ENCODE data around the gene ATP6V0A4.

The ATP6V0A4 gene

DNA sequence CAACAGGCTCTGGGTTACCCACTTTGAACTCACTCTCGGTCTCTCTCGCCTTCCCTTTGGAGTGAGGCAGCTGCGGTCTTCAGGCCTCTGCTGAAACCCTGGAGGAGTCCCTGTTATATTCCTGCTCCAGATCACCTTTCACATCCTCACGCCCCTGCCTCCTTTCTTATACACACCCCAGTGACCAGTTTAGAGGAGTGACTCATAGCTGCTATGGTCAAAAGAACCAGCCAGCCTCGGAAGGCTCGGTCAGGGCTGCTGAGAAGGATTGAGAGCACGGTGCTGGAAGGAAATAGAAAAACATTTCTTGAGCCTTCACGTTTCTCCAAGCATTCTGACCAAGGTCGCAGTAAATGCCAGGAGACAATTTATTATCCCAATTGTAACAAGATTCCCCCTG lies 68.6 kb downstream of the ATP6V0A4 start:
- H3K79me2 ChIP-seq (ENCODE audit: low read length): no peaks in the 10 kb centered on the region
- H3K4me2 ChIP-seq (ENCODE audit: low read depth, low read length): no peak overlapping the region
- no peak overlapping the region for H3K27ac ChIP-seq (ENCODE audit: low read length)
- TF ChIP-seq, protein P1, sequence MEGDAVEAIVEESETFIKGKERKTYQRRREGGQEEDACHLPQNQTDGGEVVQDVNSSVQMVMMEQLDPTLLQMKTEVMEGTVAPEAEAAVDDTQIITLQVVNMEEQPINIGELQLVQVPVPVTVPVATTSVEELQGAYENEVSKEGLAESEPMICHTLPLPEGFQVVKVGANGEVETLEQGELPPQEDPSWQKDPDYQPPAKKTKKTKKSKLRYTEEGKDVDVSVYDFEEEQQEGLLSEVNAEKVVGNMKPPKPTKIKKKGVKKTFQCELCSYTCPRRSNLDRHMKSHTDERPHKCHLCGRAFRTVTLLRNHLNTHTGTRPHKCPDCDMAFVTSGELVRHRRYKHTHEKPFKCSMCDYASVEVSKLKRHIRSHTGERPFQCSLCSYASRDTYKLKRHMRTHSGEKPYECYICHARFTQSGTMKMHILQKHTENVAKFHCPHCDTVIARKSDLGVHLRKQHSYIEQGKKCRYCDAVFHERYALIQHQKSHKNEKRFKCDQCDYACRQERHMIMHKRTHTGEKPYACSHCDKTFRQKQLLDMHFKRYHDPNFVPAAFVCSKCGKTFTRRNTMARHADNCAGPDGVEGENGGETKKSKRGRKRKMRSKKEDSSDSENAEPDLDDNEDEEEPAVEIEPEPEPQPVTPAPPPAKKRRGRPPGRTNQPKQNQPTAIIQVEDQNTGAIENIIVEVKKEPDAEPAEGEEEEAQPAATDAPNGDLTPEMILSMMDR (IDR thresholded peaks at IDR 0.05; ENCODE audit: low read length): no peak
- TF ChIP-seq EZH2phosphoT487 (IDR thresholded peaks at IDR 0.05; ENCODE audit: low read length): no peak
- no peak for TF ChIP-seq EZH2 (optimal IDR thresholded peaks at IDR 0.05; ENCODE audit: low read depth, low read length)
- H3K27me3 ChIP-seq (replicated peaks; ENCODE audit: insufficient read depth, low read length): no peaks in the 10 kb centered on the region
- H3K9me2 ChIP-seq (replicated peaks; ENCODE audit: insufficient read depth, low read length): no peaks in the 10 kb centered on the region
- H4K20me1 ChIP-seq (ENCODE audit: insufficient read depth, low read length): no peaks in the 10 kb centered on the region
- no peak for DNase-seq
- no peak overlapping the region for H3K4me3 ChIP-seq (ENCODE audit: low read length)
- H3K9me3 ChIP-seq (replicated peaks; ENCODE audit: insufficient read depth, low read length): no peaks in the 10 kb centered on the region
- no peaks in the 10 kb centered on the region for H3K36me3 ChIP-seq (replicated peaks; ENCODE audit: insufficient read depth, low read length)
- no peaks in the 10 kb centered on the region for H3F3A ChIP-seq (ENCODE audit: insufficient read depth, low read length)
- H2AFZ ChIP-seq (ENCODE audit: low read length): no peak overlapping the region
- no peak overlapping the region for H3K9ac ChIP-seq (ENCODE audit: low read length)
- no peaks in the 10 kb centered on the region for H3K4me1 ChIP-seq (ENCODE audit: low read length)

DNA sequence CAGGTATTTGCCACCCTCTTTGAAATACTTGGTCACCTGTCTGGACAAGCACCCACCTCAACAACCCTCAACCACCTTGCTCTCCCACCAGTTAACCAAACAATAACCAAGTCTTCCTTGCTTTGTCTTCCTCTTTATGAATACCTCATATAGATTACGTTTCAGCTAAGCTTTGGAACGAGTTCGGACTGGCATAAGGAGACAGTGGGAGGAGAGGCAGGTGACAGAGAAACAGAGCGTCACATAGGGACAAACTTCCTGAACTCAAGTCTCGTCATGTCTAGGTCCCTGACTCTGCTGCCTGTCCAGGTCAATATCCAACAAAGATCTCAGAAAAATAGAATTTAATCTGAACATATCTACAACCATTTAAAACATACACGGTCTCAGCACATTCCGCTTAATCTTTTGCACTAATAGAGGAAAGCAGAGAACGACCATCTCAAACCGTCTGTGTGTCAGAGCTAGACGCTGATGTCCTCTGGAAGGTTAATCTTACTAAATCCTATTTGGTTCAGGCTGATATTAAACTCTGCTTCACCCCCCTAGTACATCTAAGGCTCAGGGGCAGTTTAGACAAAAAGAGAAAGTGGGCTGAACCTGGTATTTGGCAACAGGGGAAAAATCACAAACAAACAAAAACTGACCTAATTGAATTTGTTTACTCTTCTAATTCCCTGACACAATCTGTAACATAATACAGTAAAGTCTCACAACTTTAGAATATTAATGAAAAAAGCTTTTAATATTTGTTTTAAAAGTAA lies 70.5 kb downstream of the ATP6V0A4 start:
- Histone ChIP-seq H3K4me1 (ENCODE audit: low read length) (no peaks in the 10 kb centered on the region), H3K4me3 (ENCODE audit: low read length) (no peak overlapping the region), H3K27ac (ENCODE audit: low read length) (no peak overlapping the region), H3K36me3 (replicated peaks; ENCODE audit: insufficient read depth, low read length) (no peaks in the 10 kb centered on the region), H3F3A (ENCODE audit: insufficient read depth, low read length) (no peaks in the 10 kb centered on the region), H4K20me1 (ENCODE audit: insufficient read depth, low read length) (no peaks in the 10 kb centered on the region), H3K9me3 (replicated peaks; ENCODE audit: insufficient read depth, low read length) (no peaks in the 10 kb centered on the region), H3K4me2 (ENCODE audit: low read depth, low read length) (no peak overlapping the region), H3K27me3 (replicated peaks; ENCODE audit: insufficient read depth, low read length) (no peaks in the 10 kb centered on the region), H3K9ac (ENCODE audit: low read length) (no peak overlapping the region), H2AFZ (ENCODE audit: low read length) (no peak overlapping the region), H3K9me2 (replicated peaks; ENCODE audit: insufficient read depth, low read length) (no peaks in the 10 kb centered on the region), H3K79me2 (ENCODE audit: low read length) (no peaks in the 10 kb centered on the region)
- TF ChIP-seq, protein P1 (IDR thresholded peaks at IDR 0.05; ENCODE audit: low read length): no peak
- TF ChIP-seq EZH2phosphoT487 (IDR thresholded peaks at IDR 0.05; ENCODE audit: low read length) (no peak), EZH2 (optimal IDR thresholded peaks at IDR 0.05; ENCODE audit: low read depth, low read length) (no peak)
- no peak for DNase-seq

DNA sequence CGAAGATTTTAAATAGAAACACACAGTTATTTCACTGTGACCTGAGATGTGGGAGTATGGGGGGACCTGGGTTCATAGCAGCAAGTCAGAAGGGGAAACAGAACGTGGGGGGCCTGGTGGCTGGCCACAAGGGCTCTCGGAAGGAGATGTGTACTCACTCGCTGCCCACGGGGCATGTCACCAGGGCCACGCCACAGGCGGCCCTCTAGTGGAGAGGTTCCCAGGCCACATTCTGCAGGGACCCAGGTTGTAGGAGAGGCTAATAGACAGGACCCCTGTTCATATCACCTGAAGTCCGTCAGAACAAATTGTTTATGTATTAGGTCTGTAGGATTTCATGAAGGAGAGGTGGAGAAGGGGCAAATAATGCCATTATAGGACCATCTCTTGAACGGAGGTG lies 71.7 kb downstream of the ATP6V0A4 start:
- Histone ChIP-seq H3K9me2 (replicated peaks; ENCODE audit: insufficient read depth, low read length) (no peaks in the 10 kb centered on the region), H3K4me1 (ENCODE audit: low read length) (no peaks in the 10 kb centered on the region), H3K4me3 (ENCODE audit: low read length) (no peak overlapping the region), H3K4me2 (ENCODE audit: low read depth, low read length) (no peak overlapping the region), H3K36me3 (replicated peaks; ENCODE audit: insufficient read depth, low read length) (no peaks in the 10 kb centered on the region), H3F3A (ENCODE audit: insufficient read depth, low read length) (no peaks in the 10 kb centered on the region), H3K9me3 (replicated peaks; ENCODE audit: insufficient read depth, low read length) (no peaks in the 10 kb centered on the region), H3K9ac (ENCODE audit: low read length) (no peak overlapping the region), H2AFZ (ENCODE audit: low read length) (no peak overlapping the region), H3K79me2 (ENCODE audit: low read length) (no peaks in the 10 kb centered on the region), H4K20me1 (ENCODE audit: insufficient read depth, low read length) (no peaks in the 10 kb centered on the region), H3K27me3 (replicated peaks; ENCODE audit: insufficient read depth, low read length) (no peaks in the 10 kb centered on the region), H3K27ac (ENCODE audit: low read length) (no peak overlapping the region)
- TF ChIP-seq EZH2 (optimal IDR thresholded peaks at IDR 0.05; ENCODE audit: low read depth, low read length) (no peak), EZH2phosphoT487 (IDR thresholded peaks at IDR 0.05; ENCODE audit: low read length) (no peak)
- TF ChIP-seq, protein P1 (IDR thresholded peaks at IDR 0.05; ENCODE audit: low read length): no peak
- no peak for DNase-seq
